Measurements from ENCODE around the gene HLA-DQB2. TPM values are rescaled to one million over a fixed set of nuclear protein-coding genes. Genes with fewer than 3 reads are reported as not detected.
"Not testable (repeated sequence)": the region's sequence is repeated elsewhere in the genome, so short reads cannot be mapped to it uniquely, and the experiment has no call there.

HLA-DQB2 gene
- total RNA-seq (not detected in 2 replicates), polyA plus RNA-seq (not detected in 2 replicates)

DNA sequence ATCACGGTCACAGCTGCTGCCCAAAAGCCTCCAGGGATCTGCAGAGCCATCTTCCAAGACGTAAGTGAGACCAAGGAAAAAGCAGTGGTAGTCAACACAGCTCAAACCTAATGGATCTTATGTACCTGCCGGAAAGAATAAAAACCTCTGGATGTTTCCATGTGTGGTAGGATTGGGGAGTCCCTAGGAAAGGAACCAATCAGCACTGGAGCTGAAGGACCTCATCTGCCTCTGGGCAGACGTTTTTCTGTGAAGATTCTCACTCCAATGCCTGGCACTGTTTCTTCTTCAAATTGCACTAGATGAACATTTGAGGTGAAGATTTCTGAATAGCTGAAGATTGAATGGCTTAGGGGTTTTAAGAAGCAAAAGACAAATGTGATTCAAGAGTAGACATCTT, at the start of gene HLA-DQB2:
TSS of gene HLA-DQB2 (minus strand) at position 112 of the 400 bp plus-strand sequence. CDS start at position 50, 62 bp downstream.
- Histone ChIP-seq H3K4me3 (no peak within 1 kb of the TSS), H3K36me3 (replicated peaks; ENCODE audit: insufficient read depth, low read depth) (no peaks in the 10 kb centered on the region), H4K20me1 (ENCODE audit: insufficient read depth, poor library complexity, severe bottlenecking) (no peaks in the 10 kb centered on the region), H3K79me2 (no peaks in the 10 kb centered on the region), H3K27me3 (peaks cover 6% of the 10 kb centered on the region), H3K9me2 (replicated peaks; ENCODE audit: insufficient read depth) (no peaks in the 10 kb centered on the region), H3K4me2 (no peak within 1 kb of the TSS), H2AFZ (no peak within 1 kb of the TSS), H3K4me1 (ENCODE audit: insufficient read depth) (no peaks in the 10 kb centered on the region), H3K9me3 (ENCODE audit: low read depth) (no peaks in the 10 kb centered on the region), H3K27ac (no peak within 1 kb of the TSS)
- WGBS (ENCODE audit: low lambda C conversion rate, missing lambda C conversion rate), result 40% methylated on average over 4 of the region's 4 CpGs
- DNase-seq (ENCODE audit: low spot score), result no peak
- TF ChIP-seq EZH2phosphoT487 (IDR thresholded peaks at IDR 0.05; ENCODE audit: low read depth, severe bottlenecking, unreplicated experiment) (no peak), EZH2 (IDR thresholded peaks at IDR 0.05; ENCODE audit: borderline replicate concordance) (no peak), CTCF (IDR thresholded peaks at IDR 0.05; ENCODE audit: poor library complexity) (no peak)

- 0% methylated on average over 1 of the region's 1 CpG for WGBS (ENCODE audit: low lambda C conversion rate, missing lambda C conversion rate)
- Histone ChIP-seq H3K4me2 (no peak overlapping the region), H3K27ac (no peak overlapping the region), H3K4me3 (no peak overlapping the region), H3K9me3 (ENCODE audit: low read depth) (no peaks in the 10 kb centered on the region), H3K36me3 (replicated peaks; ENCODE audit: insufficient read depth, low read depth) (no peaks in the 10 kb centered on the region), H2AFZ (no peak overlapping the region), H3K79me2 (no peaks in the 10 kb centered on the region), H3K27me3 (peaks cover 6% of the 10 kb centered on the region), H3K9me2 (replicated peaks; ENCODE audit: insufficient read depth) (no peaks in the 10 kb centered on the region), H4K20me1 (ENCODE audit: insufficient read depth, poor library complexity, severe bottlenecking) (no peaks in the 10 kb centered on the region), H3K4me1 (ENCODE audit: insufficient read depth) (no peaks in the 10 kb centered on the region)
- TF ChIP-seq EZH2phosphoT487 (IDR thresholded peaks at IDR 0.05; ENCODE audit: low read depth, severe bottlenecking, unreplicated experiment) (no peak), CTCF (IDR thresholded peaks at IDR 0.05; ENCODE audit: poor library complexity) (no peak), EZH2 (IDR thresholded peaks at IDR 0.05; ENCODE audit: borderline replicate concordance) (no peak)
- DNase-seq (ENCODE audit: low spot score), result no peak
Observed at GRCh38 chr6:32809171-32809570, 45.8 kb upstream of the HLA-DQB2 start.

GRCh38 chr6:32807020-32807580, 43.8 kb upstream of the HLA-DQB2 start:
- Histone ChIP-seq H3K79me2 (no peaks in the 10 kb centered on the region), H3K4me2 (no peak overlapping the region), H3K4me1 (ENCODE audit: insufficient read depth) (no peaks in the 10 kb centered on the region), H3K27ac (no peak overlapping the region), H3K9me3 (ENCODE audit: low read depth) (no peaks in the 10 kb centered on the region), H3K27me3 (peaks cover 21% of the 10 kb centered on the region), H3K36me3 (replicated peaks; ENCODE audit: insufficient read depth, low read depth) (no peaks in the 10 kb centered on the region), H4K20me1 (ENCODE audit: insufficient read depth, poor library complexity, severe bottlenecking) (no peaks in the 10 kb centered on the region), H3K9me2 (replicated peaks; ENCODE audit: insufficient read depth) (no peaks in the 10 kb centered on the region), H3K4me3 (no peak overlapping the region), H2AFZ (no peak overlapping the region)
- no peak for DNase-seq (ENCODE audit: low spot score)
- TF ChIP-seq CTCF (IDR thresholded peaks at IDR 0.05; ENCODE audit: poor library complexity) (no peak), EZH2phosphoT487 (IDR thresholded peaks at IDR 0.05; ENCODE audit: low read depth, severe bottlenecking, unreplicated experiment) (no peak), EZH2 (IDR thresholded peaks at IDR 0.05; ENCODE audit: borderline replicate concordance) (no peak)
- 86% methylated on average over 5 of the region's 5 CpGs for WGBS (ENCODE audit: low lambda C conversion rate, missing lambda C conversion rate)

DNA sequence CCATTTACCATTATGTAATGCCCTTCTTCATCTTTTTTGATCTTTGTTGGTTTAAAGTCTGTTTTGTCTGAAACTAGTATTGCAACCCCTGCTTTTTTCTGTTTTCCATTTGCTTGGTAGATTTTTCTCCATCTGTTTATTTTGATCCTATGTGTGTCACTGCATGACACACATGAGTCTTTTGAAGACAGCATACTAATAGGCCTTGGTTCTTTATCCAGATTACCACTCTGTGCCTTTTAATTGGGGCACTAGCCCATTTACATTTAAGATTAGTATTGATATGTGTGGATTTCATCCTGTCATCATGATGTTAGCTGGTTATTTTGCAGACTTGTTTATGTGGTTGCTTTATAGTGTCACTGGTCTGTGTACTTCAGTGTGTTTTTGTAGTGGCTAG, 42.1 kb upstream of the HLA-DQB2 start:
- not testable (repeated sequence) for H3K4me1 ChIP-seq (ENCODE audit: insufficient read depth); DNase-seq (ENCODE audit: low spot score); H3K9me3 ChIP-seq (ENCODE audit: low read depth); H3K4me3 ChIP-seq; H3K79me2 ChIP-seq; H3K36me3 ChIP-seq (replicated peaks; ENCODE audit: insufficient read depth, low read depth); H3K4me2 ChIP-seq; H4K20me1 ChIP-seq (ENCODE audit: insufficient read depth, poor library complexity, severe bottlenecking); H3K9me2 ChIP-seq (replicated peaks; ENCODE audit: insufficient read depth); H2AFZ ChIP-seq; H3K27ac ChIP-seq
- H3K27me3 ChIP-seq, result peaks cover 36% of the 10 kb centered on the region
